NB4 (cell line): ENCODE results near the gene UBR1.

ENCODE experiments used
- CTCF ChIP-seq: IDR thresholded peaks from one replicate; pipeline ENCODE4 v1.5.1; 2012; ENCODE audit warnings: low read depth, low read length
- MYC ChIP-seq: IDR thresholded peaks from 2 replicates; pipeline ENCODE4 v1.6.1; 2011; ENCODE audit warnings: low read depth, low read length
- POLR2A ChIP-seq: IDR thresholded peaks from 2 replicates; pipeline ENCODE4 v1.6.1; 2011; ENCODE audit warnings: mild to moderate bottlenecking; ENCODE audit not compliant: insufficient read length; ENCODE audit errors: extremely low read depth
- TF ChIP-seq, protein P1 (sequence below): IDR thresholded peaks from 2 replicates; pipeline ENCODE4 v1.6.1; 2011; ENCODE audit warnings: low read depth, low read length

DNA sequence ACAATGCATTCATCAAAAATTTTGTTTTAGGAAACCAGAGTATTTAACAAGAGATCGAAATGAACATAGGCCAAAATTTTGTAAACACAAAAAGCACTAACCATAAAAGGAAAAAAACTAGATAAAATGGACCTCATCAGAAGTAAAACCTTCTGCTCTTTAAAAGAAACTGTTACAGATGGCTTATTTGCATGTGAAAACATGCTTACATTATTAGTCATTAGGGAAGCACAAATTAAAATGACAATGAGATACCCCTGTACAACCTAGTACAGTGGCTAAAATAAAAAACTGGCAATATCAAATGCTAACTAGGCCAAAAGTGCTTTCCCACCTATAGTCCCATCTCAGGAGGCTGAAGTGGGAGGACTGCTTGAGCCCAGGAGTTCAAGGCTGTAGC is 19.3 kb downstream of the UBR1 start:
- TF ChIP-seq CTCF (no peak), POLR2A (no peak), MYC (no peak)
- TF ChIP-seq, protein P1, sequence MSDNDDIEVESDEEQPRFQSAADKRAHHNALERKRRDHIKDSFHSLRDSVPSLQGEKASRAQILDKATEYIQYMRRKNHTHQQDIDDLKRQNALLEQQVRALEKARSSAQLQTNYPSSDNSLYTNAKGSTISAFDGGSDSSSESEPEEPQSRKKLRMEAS: no peak
